HG03460 (cell line): Measurements from ENCODE around the gene TBC1D21.

ENCODE experiments used
- ATAC-seq: cut with Tn5 transposase; IDR thresholded peaks from one replicate; pipeline ENCODE4 v1.9.1; 2021; ENCODE audit not compliant: unreplicated experiment

Gene TBC1D21

GRCh38 chr15:73888224-73889041 is 15.1 kb downstream of the TBC1D21 start:
- no peak for ATAC-seq

DNA sequence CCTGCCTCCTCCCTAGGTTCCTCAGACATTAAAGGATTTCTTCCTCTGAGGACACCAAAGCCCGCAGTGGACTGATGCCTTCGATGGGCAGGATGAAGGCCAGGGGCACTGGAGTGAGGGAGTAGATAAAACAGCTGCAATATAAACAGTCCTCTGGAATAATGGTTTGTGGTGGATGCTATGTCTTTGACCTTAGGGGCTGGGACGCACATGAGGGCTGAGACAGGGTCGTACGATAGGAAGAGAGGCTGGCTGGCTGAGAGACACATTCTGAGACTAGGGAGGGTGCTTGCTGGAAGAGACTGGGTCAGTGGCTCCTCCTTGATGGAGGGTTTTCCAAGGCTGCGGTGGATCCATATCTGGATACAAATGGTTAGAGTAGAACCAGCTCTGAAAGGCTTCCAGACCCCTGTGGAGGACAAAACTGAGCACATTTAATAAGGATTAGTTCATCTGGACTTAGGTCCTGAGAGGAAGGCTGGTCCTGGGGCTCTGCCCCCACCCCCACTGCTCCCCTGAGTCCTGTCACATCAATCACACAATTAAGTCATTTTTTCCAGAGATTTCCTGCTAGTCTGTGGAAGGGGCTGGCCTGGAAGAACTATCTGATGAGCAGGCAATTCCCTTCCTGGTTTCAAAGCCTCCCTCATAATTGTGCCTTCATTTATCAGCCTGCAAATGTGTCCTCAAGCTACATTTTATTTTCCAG is 15.8 kb downstream of the TBC1D21 start:
- ATAC-seq, result no peak

- ATAC-seq, result no peak
Measured at GRCh38 chr15:73889762-73890124, 16.4 kb downstream of the TBC1D21 start.

DNA sequence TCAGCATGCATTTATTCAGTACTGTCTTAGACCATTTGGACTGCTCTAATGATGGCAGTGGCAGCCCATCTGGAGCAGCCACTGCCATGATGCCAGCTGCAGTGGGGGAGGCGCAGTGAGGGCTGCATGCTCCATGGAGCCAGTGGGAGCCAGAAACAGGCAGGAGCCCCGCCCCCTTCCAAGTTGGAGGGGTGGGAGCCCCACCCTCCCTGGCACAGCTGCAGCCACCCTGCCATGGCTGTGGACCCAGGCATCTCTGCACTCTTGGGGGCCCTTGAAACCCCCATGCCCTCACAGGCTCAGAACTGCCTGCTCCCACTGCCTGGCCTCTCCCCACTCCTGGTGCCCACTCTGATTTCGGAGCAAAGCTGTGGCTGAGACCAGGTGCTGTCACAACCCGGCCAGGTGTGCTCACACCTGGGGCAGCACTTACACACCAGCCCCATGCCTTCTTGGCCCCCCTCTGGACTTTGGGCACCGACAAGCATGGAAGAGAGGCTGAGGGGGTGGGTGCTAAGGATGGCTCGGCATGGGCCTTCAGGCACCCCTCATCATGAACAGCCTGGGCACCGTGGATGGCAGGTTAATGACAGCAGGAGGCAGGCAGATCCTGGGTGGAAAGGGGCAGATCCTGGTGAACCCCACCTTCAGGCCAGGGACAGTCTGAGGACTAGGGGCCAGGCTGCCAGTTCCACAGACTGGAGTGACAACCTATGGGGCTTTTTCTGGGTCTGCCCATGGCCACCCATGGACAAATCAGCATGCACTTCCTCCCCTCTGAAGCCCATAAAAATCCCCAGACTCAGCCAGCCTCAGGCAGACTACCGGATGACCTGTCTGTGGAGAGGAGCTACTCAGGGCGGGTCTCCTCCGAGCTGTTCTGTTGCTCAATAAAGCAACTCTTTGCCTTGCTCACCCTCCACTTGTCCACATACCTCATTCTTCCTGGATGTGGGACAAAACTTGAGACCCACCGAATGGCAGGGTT is 18.3 kb downstream of the TBC1D21 start:
- ATAC-seq, result no peak

DNA sequence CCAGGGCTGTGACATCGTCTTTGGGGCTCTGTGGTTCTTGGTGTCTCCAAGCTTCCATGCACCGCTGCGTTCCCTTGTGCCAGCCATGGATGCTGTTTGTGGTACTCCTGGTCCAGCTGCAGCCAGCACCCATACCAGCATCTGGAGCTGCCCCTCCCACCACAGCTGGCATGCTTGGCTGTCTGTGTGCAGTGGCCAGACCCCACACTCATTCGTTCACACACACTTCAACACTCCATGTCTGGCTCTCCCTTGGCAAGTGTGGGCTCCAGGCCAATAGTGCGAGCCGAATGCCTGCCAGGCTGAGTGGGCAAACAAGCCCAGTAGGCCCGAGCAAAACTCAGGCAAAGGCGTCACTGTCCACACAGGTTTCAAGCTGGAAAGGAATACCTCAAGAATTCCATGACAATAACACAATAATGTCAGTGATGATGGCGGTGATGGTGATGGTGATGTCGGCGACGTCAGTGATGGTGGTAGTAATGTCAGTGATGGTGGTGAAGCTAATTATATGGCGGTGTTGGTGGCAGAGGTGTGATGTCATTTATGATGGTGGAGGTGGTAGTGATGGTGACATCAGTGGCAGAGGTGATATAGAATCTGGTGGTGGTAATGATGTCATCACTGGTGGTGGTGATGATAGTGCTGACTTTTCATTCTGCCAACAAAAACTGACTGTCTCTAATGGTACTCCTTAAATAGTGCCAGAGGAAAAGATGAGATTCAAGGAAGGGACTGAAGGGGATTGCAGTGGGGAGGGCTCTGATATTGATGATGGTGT is 19.3 kb downstream of the TBC1D21 start:
- no peak for ATAC-seq

DNA sequence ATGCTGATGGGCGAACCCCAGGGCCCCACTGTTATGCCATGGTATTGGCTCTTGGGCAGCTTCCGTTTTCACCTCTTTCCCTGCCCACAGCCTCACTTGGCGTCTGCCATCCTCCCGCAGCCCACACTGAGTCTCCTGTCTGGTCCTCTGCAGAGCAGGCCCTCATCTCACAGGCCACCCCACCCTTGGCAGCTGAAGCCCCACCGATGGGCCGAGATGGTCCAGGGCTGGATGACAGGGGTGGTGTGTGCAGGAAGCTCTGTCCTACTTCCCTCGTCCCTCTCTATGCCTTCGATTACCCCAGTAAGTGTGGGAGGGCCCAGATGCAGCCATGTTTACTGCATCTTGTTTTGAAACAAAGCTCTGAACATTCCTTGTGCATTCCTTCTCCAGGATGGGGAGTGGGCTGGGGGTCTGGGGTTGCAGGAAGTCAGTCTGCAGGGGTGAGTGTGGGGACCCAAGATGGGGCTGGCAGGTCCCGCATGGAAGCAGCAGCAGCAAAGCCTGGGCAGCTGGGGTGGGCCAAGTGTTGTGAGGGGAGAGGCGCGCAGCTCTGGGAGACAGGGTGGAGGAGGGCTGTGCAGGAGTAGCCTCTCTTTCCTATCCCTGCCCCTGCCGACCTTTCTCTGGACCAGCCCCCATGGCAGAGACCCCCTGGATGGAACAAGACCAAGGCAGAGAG is 20.9 kb downstream of the TBC1D21 start:
- ATAC-seq, result no peak

GRCh38 chr15:73897441-73898261 is 24.3 kb downstream of the TBC1D21 start:
- ATAC-seq, result no peak

DNA sequence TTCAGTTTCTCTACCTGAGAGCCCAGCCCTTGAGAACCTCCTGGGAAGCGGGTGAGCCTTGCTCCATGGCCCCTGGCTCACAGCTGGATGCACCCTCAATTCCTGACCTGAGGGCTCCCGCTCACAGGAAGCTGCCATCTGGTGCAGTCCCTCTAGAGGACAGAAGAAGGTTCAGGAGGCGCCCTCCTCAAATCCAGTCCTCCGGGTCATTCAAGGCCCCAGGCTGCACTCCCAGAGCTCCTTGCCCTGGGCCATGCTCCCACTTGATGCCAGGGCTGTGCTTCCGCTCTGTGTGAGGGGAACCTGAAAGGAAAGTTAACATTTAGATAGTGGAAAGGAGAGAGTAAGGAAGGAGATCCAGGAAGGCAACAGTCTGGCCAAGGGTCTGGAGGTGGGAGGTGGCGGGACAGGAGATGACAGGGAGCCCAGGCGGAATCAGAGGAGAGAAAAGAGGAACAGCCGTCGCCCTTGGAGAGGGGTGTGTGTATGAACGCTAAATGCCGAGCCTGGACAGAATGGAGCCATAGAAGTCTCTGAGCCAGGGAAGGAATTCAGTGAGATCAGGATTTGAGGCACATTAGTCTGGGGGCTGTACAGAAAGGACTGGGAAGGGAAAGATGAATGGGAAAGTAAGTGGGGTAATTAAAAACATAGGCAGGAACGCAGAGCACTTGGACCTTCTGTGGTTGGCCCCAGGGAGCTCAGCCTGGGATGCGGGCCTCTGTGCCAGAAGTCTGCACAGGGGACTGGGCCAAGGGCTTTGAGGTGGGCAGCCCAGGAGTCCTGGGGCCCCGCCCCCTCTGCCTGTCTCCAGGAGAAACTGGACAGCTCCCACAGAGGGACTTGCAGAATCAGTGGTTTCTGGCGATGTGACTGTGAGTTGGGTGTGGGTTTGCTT is 26.1 kb downstream of the TBC1D21 start:
- ATAC-seq, result no peak

DNA sequence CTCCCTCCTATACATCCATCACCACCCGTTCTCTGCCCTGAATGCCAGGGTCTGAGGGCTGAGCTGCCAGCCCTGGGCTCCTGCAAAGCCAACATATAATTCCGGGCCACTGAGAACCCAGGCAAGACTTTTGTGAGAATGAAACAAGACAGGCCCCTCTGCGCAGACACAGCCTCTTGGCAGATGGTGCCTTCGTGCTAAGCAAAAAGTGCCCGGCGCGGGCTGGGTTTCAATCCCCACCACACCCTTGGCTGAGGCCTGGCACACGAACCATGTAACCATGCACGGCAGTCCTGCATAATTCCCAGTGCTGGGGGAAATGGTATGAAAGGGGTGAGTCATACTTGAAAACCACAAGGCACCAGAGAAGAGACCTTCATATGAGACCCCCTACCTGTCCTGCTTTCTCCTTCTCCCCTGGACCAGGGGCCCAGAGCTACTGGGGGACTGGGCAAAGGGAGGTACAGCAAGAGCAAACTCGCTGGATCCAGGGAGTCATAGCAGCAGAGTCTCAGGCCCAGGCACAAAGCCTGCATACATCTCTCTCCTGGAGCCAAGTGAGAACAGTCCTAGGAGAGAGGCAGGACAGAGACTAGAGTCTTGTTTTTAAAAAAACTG is 26.8 kb downstream of the TBC1D21 start:
- ATAC-seq, result no peak

DNA sequence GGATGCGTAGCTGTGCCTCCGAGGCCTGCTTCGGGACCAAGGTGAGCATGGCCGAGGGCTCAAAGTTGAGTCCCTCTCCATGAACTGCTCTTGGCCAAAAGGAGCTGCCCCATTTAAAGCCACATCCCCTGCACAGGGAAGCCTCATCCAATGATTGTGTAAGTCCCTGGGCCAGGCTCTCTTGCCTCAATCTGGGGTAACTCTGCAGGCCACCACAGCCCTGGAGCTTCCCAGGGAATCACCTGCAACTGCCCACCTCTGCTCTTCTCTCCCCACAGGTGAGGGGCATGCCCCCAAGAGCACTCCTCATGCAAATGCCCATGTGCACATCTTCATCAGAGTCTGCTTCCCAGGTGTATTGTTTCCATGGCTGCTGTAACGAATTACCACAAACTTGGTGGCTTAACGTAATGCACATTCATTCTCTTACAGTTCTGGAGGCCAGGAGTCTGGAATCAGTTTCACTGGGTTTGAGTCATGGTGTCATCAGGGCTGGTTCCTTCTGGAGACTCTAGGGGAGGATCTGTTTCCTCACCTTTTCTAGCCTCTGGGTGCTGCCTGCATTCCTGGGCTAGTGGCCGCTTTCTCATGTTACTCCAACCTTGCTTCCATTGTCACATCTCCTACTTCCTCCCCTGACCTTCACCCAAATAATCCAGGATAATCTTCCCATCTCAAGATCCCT is 27.9 kb downstream of the TBC1D21 start:
- ATAC-seq, result no peak

DNA sequence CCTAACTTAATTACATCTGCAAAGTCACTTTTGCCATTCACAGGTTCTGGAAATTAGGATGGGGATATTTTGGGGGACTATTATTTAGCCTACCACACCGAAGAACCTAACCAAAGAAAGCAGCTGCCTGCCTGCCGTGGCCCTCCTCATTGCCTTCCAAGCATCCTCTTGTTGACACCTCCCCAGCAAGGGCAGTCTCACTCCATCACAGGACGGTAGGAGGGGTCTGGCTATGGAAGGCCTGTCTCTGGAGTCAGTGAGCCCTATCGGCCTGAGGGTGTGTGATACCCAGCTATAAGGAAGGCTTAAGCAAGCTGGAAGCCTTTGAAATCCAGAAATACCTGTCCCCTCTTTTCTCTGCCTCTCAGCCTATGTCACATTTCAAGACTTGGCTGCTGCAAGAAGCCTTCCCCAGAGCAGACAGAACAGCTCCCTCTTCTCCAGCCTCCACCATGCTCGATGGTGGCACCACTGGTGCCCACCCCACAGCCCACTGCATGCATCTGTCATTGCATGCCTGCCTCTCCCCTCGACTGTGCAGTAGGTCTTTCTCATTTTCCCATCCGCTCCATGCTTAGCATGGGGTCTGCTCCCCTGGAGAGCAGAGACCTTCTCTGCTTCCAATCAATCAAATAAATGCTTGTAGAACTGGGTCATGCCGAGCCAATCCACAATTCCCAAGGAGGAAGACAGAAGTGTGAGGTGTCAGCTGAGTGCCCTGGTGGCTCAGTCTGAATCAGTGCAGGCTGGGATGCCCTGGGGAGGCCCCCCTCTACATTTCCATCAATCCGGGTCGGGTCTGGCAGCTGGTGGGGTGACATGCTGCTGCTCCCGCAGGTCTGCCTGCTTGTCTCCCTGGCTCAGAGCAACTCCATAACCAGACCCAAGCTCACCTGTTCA is 29.0 kb downstream of the TBC1D21 start:
- ATAC-seq, result no peak

GRCh38 chr15:73904026-73904815 is 30.9 kb downstream of the TBC1D21 start:
- ATAC-seq, result no peak

DNA sequence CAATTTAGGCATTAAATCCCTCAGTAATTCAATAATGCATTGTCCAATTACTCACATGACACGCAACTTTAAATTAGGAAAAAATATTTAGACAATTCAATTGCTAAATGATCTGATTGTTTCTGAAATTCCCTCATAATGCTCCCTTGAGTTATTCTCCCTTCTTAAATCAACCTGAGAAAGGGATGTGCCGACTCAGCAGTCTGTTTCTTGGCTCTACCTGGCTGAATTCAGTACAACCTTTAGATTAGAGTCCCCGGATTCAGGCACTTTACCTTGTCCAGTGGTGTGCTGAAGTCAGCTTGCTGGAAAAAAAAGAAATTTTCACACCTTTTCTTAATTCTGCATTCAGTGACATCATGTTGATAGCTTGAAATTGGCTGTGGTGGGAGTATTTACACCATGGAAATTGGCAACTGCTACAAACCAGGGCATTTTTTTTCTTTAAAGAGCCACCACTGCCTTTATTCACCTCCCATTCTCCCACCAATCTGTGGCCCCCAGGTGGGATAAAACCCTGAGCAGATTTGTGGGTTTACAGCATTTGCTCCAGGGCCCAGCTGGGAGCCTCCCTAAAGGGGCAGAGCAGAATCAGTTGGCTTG is 32.0 kb downstream of the TBC1D21 start:
- ATAC-seq, result no peak

DNA sequence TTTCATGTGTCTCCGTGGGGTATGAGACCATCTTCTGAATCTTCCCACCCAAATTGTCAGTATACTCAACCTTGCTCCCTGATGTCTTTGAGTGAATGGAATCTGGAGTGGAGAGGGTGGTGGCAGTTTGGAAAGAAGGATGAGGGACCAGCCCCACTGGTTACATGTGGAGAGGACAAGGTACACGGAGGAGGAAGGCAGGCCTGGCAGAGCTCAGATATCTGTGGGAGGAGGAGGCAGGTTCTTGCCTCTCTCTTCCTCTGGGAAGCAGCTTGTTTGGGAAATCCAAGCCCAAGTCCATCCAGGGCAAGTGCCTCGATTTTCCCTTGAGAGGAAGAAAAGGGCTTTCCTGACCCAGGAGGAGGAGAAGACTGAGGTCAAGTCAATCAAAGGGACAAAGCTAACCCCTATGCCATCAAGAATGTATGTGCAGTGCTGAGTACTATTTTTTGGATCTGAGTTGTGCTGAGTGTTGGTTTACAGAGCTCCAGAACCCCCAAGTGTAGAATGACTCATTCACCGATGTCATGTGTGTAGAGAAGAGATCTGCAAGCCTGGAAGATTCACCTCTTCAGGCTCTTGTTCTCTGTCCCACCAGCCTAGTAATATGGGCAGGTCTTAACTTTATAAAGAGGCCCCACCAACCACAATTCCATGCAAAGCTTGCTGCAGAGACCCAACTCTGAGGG is 33.1 kb downstream of the TBC1D21 start:
- ATAC-seq, result no peak
